A673 (cell line): Measurements from ENCODE around the gene LRRFIP1. TPM values are rescaled to one million over a fixed set of nuclear protein-coding genes. Genes with fewer than 3 reads are reported as not detected.

Experiments used
- BruUV-seq: library from RNA; stranded (reverse); fragments of 400-500 nt; replicated peaks from 2 replicates; lab custom pipeline; 2021; lab: Mats Ljungman, UMichigan
- CTCF ChIA-PET: fragments of 300-600 bp; sonication (Branson Sonifier 250); formaldehyde crosslinking; loops from one replicate; lab custom pipeline; 2022; ENCODE audit warnings: antibody characterized with exemption; lab: Charles Lee
- POLR2A ChIA-PET: fragments of 300-600 bp; sonication (Branson Sonifier 250); formaldehyde crosslinking; loops from one replicate; lab custom pipeline; 2022; ENCODE audit warnings: antibody characterized with exemption; ENCODE audit not compliant: low non-redundant PET; lab: Charles Lee
- DNase-seq: peaks from one replicate; pipeline ENCODE4 v3.0.0-alpha.2; 2015; ENCODE audit warnings: low spot score
- H3K27ac ChIP-seq: fragments of 200-600 bp; sonication (generic); 2 replicates; pipeline ENCODE4 v1.5.1; 2016; ENCODE audit warnings: mixed run types, low read depth, mild to moderate bottlenecking, mixed read lengths, antibody characterized with exemption, low read length; ENCODE audit not compliant: poor library complexity, severe bottlenecking
- H3K27me3 ChIP-seq: fragments of 200-600 bp; sonication (generic); replicated peaks from 2 replicates; pipeline ENCODE4 v1.6.1; 2017; ENCODE audit warnings: mixed run types, low read depth, mild to moderate bottlenecking, mixed read lengths, antibody characterized with exemption, low read length; ENCODE audit not compliant: insufficient read depth, poor library complexity
- H3K36me3 ChIP-seq: fragments of 200-600 bp; sonication (generic); 2 replicates; pipeline ENCODE4 v1.6.1; 2016; ENCODE audit warnings: mixed run types, mild to moderate bottlenecking, mixed read lengths, antibody characterized with exemption, low read length; ENCODE audit not compliant: insufficient read depth, poor library complexity, severe bottlenecking
- H3K4me1 ChIP-seq: fragments of 200-600 bp; sonication (generic); 2 replicates; pipeline ENCODE4 v1.6.1; 2017; ENCODE audit warnings: mixed run types, mild to moderate bottlenecking, mixed read lengths, antibody characterized with exemption, low read length; ENCODE audit not compliant: insufficient read depth, poor library complexity, severe bottlenecking
- H3K4me3 ChIP-seq: fragments of 200-600 bp; sonication (generic); 2 replicates; pipeline ENCODE4 v1.5.1; 2016; ENCODE audit warnings: low read depth, mixed run types, mild to moderate bottlenecking, mixed read lengths, low read length; ENCODE audit not compliant: poor library complexity, severe bottlenecking
- H3K9me3 ChIP-seq: fragments of 200-600 bp; sonication (generic); 2 replicates; pipeline ENCODE4 v1.6.1; 2016; ENCODE audit warnings: mixed run types, low read depth, mild to moderate bottlenecking, mixed read lengths, antibody characterized with exemption, low read length; ENCODE audit not compliant: poor library complexity, severe bottlenecking
- EZH2 ChIP-seq: fragments of 200-600 bp; sonication (generic); IDR thresholded peaks from 2 replicates; pipeline ENCODE4 v1.6.1; 2017; ENCODE audit warnings: borderline replicate concordance, low read depth, mild to moderate bottlenecking, mixed read lengths, antibody characterized with exemption, low read length; ENCODE audit not compliant: poor library complexity, severe bottlenecking
- intact Hi-C: fragments of 100-400 bp; cut with micrococcal nuclease; formaldehyde crosslinking; loops from one replicate; pipeline ENCODE4 v1.10.0; 2022; ENCODE audit not compliant: unreplicated experiment
- total RNA-seq: library from RNA; stranded (reverse); gene quantifications from 2 replicates; pipeline ENCODE4 v1.2.3, GENCODE V29; 2021
- TF ChIP-seq, protein P1 (sequence below): fragments of 300-800, 200-600 bp; sonication (generic); conservative IDR thresholded peaks from 2 replicates; pipeline ENCODE4 v1.5.1; 2017; ENCODE audit warnings: low read depth, mild to moderate bottlenecking, antibody characterized with exemption, low read length, moderate library complexity, mixed read lengths

Gene LRRFIP1
- total RNA-seq, 1 experiment from 2014 or later, result 69.3 TPM

- ChIA-PET CTCF (interaction anchor here (0.7 kb wide), 1 partner anchor 219 kb away, joined by 4 read pairs; no protein-coding TSS in a partner anchor), POLR2A (interaction anchor here (0.7 kb wide), 1 partner anchor 196 kb away, joined by 4 read pairs; no protein-coding TSS in a partner anchor)
- intact Hi-C loops, result no loop called here
- DNase-seq, result no peak
- no peaks in the 10 kb centered on the region for H3K27me3 ChIP-seq
- H3K4me3 ChIP-seq, result no peak overlapping the region
- no peak overlapping the region for H3K27ac ChIP-seq
- TF ChIP-seq, protein P1, sequence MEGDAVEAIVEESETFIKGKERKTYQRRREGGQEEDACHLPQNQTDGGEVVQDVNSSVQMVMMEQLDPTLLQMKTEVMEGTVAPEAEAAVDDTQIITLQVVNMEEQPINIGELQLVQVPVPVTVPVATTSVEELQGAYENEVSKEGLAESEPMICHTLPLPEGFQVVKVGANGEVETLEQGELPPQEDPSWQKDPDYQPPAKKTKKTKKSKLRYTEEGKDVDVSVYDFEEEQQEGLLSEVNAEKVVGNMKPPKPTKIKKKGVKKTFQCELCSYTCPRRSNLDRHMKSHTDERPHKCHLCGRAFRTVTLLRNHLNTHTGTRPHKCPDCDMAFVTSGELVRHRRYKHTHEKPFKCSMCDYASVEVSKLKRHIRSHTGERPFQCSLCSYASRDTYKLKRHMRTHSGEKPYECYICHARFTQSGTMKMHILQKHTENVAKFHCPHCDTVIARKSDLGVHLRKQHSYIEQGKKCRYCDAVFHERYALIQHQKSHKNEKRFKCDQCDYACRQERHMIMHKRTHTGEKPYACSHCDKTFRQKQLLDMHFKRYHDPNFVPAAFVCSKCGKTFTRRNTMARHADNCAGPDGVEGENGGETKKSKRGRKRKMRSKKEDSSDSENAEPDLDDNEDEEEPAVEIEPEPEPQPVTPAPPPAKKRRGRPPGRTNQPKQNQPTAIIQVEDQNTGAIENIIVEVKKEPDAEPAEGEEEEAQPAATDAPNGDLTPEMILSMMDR, result no peak
- TF ChIP-seq EZH2, result no peak
- H3K9me3 ChIP-seq, result peaks cover 9% of the 10 kb centered on the region
- no peaks in the 10 kb centered on the region for H3K4me1 ChIP-seq
- BruUV-seq, result no TSS peak
- no peaks in the 10 kb centered on the region for H3K36me3 ChIP-seq
These were observed 163.0 kb downstream of the LRRFIP1 start for GRCh38 chr2:237790353-237790752.

DNA sequence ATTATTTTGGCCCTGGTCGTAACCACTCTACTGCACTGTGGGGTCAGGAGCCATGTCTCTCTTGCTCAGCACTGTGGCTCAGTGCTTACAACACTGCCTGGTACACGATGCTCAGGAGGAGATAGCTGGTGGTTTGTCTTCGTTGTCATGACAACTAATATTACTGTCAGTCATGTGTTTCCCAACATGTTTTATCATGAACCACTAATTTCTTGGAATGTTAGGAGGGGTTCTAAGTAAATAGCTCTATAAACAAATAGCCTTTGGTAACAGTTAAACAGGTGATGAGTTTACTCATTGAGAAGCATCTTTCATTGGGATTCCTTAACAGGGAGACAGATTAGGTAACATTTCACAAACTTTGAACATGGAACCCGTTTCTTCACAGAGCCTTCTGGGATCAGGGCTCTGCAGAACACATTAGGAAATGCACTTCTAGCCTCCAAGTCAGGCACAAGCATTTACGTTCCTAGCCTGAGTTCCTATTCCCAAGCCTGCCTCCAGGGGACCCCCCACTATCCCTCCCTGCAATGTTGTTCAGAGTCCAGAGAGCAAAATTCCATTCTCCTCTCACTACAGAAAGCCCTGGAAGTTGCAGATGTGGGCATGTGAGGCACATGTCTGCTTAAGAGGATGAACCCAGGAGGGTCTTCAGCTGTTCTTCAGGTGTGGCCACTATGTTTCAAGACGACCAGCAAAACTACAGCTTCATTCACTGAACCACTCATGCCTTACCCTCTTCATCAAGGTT is 164.8 kb downstream of the LRRFIP1 start:
- H3K36me3 ChIP-seq, result no peaks in the 10 kb centered on the region
- TF ChIP-seq, protein P1, result 0 out of 2 replicates have a peak, but pooled peaks have one; percentile 34
- no peak for TF ChIP-seq EZH2
- no peak overlapping the region for H3K4me3 ChIP-seq
- no peak overlapping the region for H3K27ac ChIP-seq
- H3K9me3 ChIP-seq, result peaks cover 1% of the 10 kb centered on the region
- POLR2A ChIA-PET, result no interaction called here
- intact Hi-C loops, result no loop called here
- no TSS peak for BruUV-seq
- DNase-seq, result peak; percentile 17
- no peaks in the 10 kb centered on the region for H3K4me1 ChIP-seq
- CTCF ChIA-PET, result no interaction called here
- H3K27me3 ChIP-seq, result no peaks in the 10 kb centered on the region

GRCh38 chr2:237797253-237797652 is 169.9 kb downstream of the LRRFIP1 start:
- no peaks in the 10 kb centered on the region for H3K27me3 ChIP-seq
- no peak overlapping the region for H3K4me3 ChIP-seq
- intact Hi-C loops, result no loop called here
- no peaks in the 10 kb centered on the region for H3K36me3 ChIP-seq
- TF ChIP-seq, protein P1, result no peak
- no peak for TF ChIP-seq EZH2
- CTCF ChIA-PET, result no interaction called here
- H3K9me3 ChIP-seq, result no peaks in the 10 kb centered on the region
- H3K4me1 ChIP-seq, result no peaks in the 10 kb centered on the region
- H3K27ac ChIP-seq, result no peak overlapping the region
- POLR2A ChIA-PET, result no interaction called here
- no TSS peak for BruUV-seq
- DNase-seq, result no peak
